Body of pancreas (tissue), 4 donors: Measurements from ENCODE around the gene ZBTB46.

ENCODE experiments used
- POLR2A ChIP-seq, 3 donors: fragments of 450-650 bp; IDR thresholded peaks; one replicate each; pipeline ENCODE4 v1.6.1; 2016; ENCODE audit warnings: antibody characterized with exemption in 3 of 3, mild to moderate bottlenecking in 2 of 3
- TF ChIP-seq, protein P1 (sequence below), 7 experiments: fragments of 450-650 bp in 4 of 7; fragments of 200-600 bp in 3 of 7; sonication (generic) in 3 of 7; IDR thresholded peaks; one replicate each; pipeline ENCODE4 v1.5.1; 2016 to 2019; ENCODE audit warnings: antibody characterized with exemption in 7 of 7

GRCh38 chr20:63854766-63855362, 23.8 kb upstream of the ZBTB46 start:
- TF ChIP-seq, protein P1, sequence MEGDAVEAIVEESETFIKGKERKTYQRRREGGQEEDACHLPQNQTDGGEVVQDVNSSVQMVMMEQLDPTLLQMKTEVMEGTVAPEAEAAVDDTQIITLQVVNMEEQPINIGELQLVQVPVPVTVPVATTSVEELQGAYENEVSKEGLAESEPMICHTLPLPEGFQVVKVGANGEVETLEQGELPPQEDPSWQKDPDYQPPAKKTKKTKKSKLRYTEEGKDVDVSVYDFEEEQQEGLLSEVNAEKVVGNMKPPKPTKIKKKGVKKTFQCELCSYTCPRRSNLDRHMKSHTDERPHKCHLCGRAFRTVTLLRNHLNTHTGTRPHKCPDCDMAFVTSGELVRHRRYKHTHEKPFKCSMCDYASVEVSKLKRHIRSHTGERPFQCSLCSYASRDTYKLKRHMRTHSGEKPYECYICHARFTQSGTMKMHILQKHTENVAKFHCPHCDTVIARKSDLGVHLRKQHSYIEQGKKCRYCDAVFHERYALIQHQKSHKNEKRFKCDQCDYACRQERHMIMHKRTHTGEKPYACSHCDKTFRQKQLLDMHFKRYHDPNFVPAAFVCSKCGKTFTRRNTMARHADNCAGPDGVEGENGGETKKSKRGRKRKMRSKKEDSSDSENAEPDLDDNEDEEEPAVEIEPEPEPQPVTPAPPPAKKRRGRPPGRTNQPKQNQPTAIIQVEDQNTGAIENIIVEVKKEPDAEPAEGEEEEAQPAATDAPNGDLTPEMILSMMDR (IDR thresholded peaks at IDR 0.05) = no peak
- TF ChIP-seq POLR2A (IDR thresholded peaks at IDR 0.05) = no peak
